MM.1S (cell line): ENCODE measurements around the gene SLC7A9.

ENCODE experiments used
- DNase-seq: peaks from one replicate; pipeline ENCODE4 v3.0.0-alpha.2; 2015
- H2AFZ ChIP-seq: fragments of 300-600 bp; sonication (generic); 2 replicates; pipeline ENCODE4 v1.6.0; 2016; ENCODE audit warnings: antibody characterized with exemption, low read length
- H3F3A ChIP-seq: fragments of 300-600 bp; sonication (generic); 2 replicates; pipeline ENCODE4 v1.6.1; 2016; ENCODE audit warnings: mild to moderate bottlenecking, antibody characterized with exemption, low read length, moderate library complexity, mixed read lengths; ENCODE audit not compliant: insufficient read depth
- H3K27ac ChIP-seq: fragments of 300-600 bp; sonication (generic); 2 replicates; pipeline ENCODE4 v1.5.1; 2016; ENCODE audit warnings: mild to moderate bottlenecking, low read length
- H3K27me3 ChIP-seq: fragments of 300-600 bp; sonication (generic); replicated peaks from 2 replicates; pipeline ENCODE4 v1.6.0; 2016; ENCODE audit warnings: low read length; ENCODE audit not compliant: insufficient read depth
- H3K36me3 ChIP-seq: fragments of 300-600 bp; sonication (generic); replicated peaks from 2 replicates; pipeline ENCODE4 v1.6.1; 2016; ENCODE audit warnings: mild to moderate bottlenecking, low read length, mixed read lengths; ENCODE audit not compliant: insufficient read depth
- H3K4me1 ChIP-seq: fragments of 300-600 bp; sonication (generic); 2 replicates; pipeline ENCODE4 v1.6.1; 2016; ENCODE audit warnings: low read length, mixed read lengths
- H3K4me2 ChIP-seq: fragments of 300-600 bp; sonication (generic); 2 replicates; pipeline ENCODE4 v1.6.0; 2016; ENCODE audit warnings: low read depth, low read length
- H3K4me3 ChIP-seq: fragments of 300-600 bp; sonication (generic); 2 replicates; pipeline ENCODE4 v1.5.1; 2016; ENCODE audit warnings: low read length, mixed read lengths
- H3K79me2 ChIP-seq: fragments of 300-600 bp; sonication (generic); 2 replicates; pipeline ENCODE4 v1.6.1; 2016; ENCODE audit warnings: mixed run types, low read length, mixed read lengths
- H3K9ac ChIP-seq: fragments of 300-600 bp; sonication (generic); 2 replicates; pipeline ENCODE4 v1.6.1; 2016; ENCODE audit warnings: low read length, mixed read lengths
- H3K9me2 ChIP-seq: fragments of 300-600 bp; sonication (generic); replicated peaks from 2 replicates; pipeline ENCODE4 v1.6.1; 2016; ENCODE audit warnings: mild to moderate bottlenecking, low read length, mixed read lengths; ENCODE audit not compliant: insufficient read depth
- H3K9me3 ChIP-seq: fragments of 300-600 bp; sonication (generic); replicated peaks from 2 replicates; pipeline ENCODE4 v1.6.1; 2016; ENCODE audit warnings: mild to moderate bottlenecking, low read length, mixed read lengths; ENCODE audit not compliant: insufficient read depth
- H4K20me1 ChIP-seq: fragments of 300-600 bp; sonication (generic); 2 replicates; pipeline ENCODE4 v1.6.1; 2016; ENCODE audit warnings: mild to moderate bottlenecking, low read length, moderate library complexity, mixed read lengths; ENCODE audit not compliant: insufficient read depth
- EZH2 ChIP-seq: fragments of 300-600 bp; sonication (generic); optimal IDR thresholded peaks from 2 replicates; pipeline ENCODE3; 2017; ENCODE audit warnings: low read depth, mild to moderate bottlenecking, antibody characterized with exemption, low read length, mixed read lengths
- EZH2phosphoT487 ChIP-seq: fragments of 300-600 bp; sonication (generic); IDR thresholded peaks from 2 replicates; pipeline ENCODE4 v1.6.1; 2018; ENCODE audit warnings: antibody characterized with exemption, low read length
- TF ChIP-seq, protein P1 (sequence below): fragments of 300-600 bp; sonication (generic); IDR thresholded peaks from 2 replicates; pipeline ENCODE4 v1.5.1; 2016; ENCODE audit warnings: antibody characterized with exemption, low read length, mixed read lengths

SLC7A9 gene

DNA sequence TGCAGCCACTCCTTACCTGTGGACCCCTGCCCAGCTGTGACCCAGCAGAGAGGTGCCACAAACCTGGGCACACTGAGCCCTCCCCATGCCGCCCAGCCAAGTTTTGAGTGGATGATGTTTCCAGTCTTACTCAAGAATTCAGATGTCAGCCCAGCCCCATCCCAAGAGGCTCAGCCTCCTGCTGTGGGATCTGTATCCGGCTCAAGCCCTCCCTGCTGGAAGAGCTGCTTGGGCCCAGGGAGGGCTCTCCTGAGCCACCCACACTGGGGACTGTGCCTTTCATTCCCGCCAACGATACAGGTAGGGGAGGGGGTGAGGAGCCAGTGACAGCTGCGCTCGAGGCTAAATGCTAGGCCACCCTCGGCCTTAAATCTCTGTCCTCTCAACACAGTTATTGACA is 5.9 kb upstream of the SLC7A9 start:
- Histone ChIP-seq H3K27me3 (no peaks in the 10 kb centered on the region), H3K9ac (no peak overlapping the region), H2AFZ (no peak overlapping the region), H3K36me3 (no peaks in the 10 kb centered on the region), H3K9me3 (no peaks in the 10 kb centered on the region), H3K27ac (no peak overlapping the region), H3K4me2 (no peak overlapping the region), H3K4me3 (no peak overlapping the region), H3K4me1 (no peaks in the 10 kb centered on the region), H3F3A (no peaks in the 10 kb centered on the region), H4K20me1 (no peaks in the 10 kb centered on the region), H3K9me2 (no peaks in the 10 kb centered on the region), H3K79me2 (no peaks in the 10 kb centered on the region)
- no peak for DNase-seq
- TF ChIP-seq, protein P1, sequence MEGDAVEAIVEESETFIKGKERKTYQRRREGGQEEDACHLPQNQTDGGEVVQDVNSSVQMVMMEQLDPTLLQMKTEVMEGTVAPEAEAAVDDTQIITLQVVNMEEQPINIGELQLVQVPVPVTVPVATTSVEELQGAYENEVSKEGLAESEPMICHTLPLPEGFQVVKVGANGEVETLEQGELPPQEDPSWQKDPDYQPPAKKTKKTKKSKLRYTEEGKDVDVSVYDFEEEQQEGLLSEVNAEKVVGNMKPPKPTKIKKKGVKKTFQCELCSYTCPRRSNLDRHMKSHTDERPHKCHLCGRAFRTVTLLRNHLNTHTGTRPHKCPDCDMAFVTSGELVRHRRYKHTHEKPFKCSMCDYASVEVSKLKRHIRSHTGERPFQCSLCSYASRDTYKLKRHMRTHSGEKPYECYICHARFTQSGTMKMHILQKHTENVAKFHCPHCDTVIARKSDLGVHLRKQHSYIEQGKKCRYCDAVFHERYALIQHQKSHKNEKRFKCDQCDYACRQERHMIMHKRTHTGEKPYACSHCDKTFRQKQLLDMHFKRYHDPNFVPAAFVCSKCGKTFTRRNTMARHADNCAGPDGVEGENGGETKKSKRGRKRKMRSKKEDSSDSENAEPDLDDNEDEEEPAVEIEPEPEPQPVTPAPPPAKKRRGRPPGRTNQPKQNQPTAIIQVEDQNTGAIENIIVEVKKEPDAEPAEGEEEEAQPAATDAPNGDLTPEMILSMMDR: no peak
- no peak for TF ChIP-seq EZH2
- TF ChIP-seq EZH2phosphoT487: no peak

DNA sequence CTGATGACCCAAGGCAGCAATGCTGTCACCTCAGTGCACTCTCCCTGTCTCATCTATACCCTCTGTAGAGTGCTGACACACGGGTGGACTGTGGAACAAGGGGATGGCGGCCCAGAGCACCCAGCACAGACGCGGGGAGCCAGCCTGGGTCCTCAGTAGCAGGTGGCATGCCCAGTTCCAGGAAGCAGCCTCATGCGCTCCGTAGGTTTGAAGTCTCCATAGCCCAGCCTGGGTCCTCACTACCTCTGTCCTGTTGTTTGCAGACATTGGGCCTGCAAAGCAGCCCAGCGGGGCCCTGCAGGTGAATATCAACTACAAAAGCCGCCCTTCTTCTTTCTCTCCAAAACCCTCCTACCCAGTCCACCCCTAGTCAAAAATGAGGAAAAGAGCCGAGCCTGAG is 5.0 kb upstream of the SLC7A9 start:
- Histone ChIP-seq H3K27me3 (no peaks in the 10 kb centered on the region), H3K4me1 (no peaks in the 10 kb centered on the region), H2AFZ (no peak overlapping the region), H3K27ac (no peak overlapping the region), H3K9ac (no peak overlapping the region), H3K79me2 (no peaks in the 10 kb centered on the region), H3K36me3 (no peaks in the 10 kb centered on the region), H3K9me2 (no peaks in the 10 kb centered on the region), H3F3A (no peaks in the 10 kb centered on the region), H3K4me2 (no peak overlapping the region), H3K9me3 (no peaks in the 10 kb centered on the region), H3K4me3 (no peak overlapping the region), H4K20me1 (no peaks in the 10 kb centered on the region)
- no peak for DNase-seq
- TF ChIP-seq EZH2 (no peak), EZH2phosphoT487 (no peak)
- TF ChIP-seq, protein P1: no peak

DNA sequence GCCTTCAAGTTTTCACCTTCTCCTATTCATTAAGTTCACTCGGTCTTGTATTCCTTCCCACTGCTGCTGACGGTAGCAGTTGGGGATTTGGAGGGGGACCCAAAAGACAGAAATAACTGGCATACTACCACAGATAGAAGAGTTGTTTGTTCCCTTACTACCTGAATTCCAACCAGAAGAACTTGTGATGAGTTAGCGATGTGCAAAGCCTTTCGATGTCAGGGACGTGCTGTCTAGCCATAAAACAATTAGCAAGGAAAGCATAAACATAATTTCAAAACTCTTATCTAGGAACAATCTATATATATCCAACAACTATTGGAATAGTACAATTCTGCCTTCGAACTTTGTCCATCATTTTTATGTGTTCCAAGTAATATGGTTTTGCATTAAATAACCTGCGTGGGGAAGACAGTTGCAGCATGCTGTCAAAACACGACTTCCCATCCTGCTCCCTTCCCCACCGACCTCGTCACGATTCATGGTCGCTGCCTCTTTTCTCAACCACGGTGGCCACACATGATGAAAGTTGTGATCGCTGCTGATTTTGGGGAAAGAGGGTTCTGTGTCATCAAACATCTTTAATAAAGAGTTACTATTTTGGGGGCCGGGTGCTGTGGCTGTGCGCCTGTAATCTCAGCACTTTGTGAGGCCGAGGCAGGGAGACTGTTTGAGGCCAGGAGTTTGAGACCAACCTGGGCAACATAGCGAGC is 3.8 kb upstream of the SLC7A9 start:
- H3K9me3 ChIP-seq: no peaks in the 10 kb centered on the region
- H3K79me2 ChIP-seq: no peaks in the 10 kb centered on the region
- no peaks in the 10 kb centered on the region for H3F3A ChIP-seq
- no peak overlapping the region for H3K27ac ChIP-seq
- H4K20me1 ChIP-seq: no peaks in the 10 kb centered on the region
- no peak overlapping the region for H3K9ac ChIP-seq
- no peaks in the 10 kb centered on the region for H3K27me3 ChIP-seq
- TF ChIP-seq EZH2 (no peak), EZH2phosphoT487 (no peak)
- TF ChIP-seq, protein P1: no peak
- no peak overlapping the region for H3K4me2 ChIP-seq
- no peaks in the 10 kb centered on the region for H3K9me2 ChIP-seq
- no peak for DNase-seq
- no peak overlapping the region for H2AFZ ChIP-seq
- no peaks in the 10 kb centered on the region for H3K4me1 ChIP-seq
- no peak overlapping the region for H3K4me3 ChIP-seq
- H3K36me3 ChIP-seq: no peaks in the 10 kb centered on the region
